Inflammatory macrophage treated with lipopolysaccharide for 4 hours (primary cell): Measurements from ENCODE around the gene ZBTB7C.

ENCODE experiments used
- DNase-seq: peaks from one replicate; pipeline ENCODE4 v3.0.0-alpha.2; 2020

ZBTB7C gene

DNA sequence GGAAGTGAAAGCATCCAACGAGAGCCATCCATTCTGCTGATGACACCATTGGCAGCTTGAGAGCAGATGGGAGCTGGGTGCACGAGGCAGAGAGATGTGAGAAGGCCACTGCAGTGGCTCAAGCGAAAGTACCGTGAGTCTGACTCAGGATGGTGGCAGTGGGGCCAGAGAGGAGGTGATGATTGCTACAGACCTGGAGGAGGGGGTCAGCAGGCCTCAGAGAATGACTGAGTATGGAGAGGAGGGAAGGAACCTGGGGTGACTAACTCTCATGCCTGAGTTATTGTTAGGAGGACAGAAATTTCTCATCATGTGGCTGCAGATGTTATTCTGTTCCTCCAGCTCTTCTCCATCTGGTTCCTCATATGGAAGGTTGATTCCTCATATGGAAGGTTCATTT, 8.8 kb upstream of the ZBTB7C start:
- peak; percentile 94 for DNase-seq

GRCh38 chr18:48413342-48413741, 4.2 kb upstream of the ZBTB7C start:
- DNase-seq, result peak; percentile 66

DNA sequence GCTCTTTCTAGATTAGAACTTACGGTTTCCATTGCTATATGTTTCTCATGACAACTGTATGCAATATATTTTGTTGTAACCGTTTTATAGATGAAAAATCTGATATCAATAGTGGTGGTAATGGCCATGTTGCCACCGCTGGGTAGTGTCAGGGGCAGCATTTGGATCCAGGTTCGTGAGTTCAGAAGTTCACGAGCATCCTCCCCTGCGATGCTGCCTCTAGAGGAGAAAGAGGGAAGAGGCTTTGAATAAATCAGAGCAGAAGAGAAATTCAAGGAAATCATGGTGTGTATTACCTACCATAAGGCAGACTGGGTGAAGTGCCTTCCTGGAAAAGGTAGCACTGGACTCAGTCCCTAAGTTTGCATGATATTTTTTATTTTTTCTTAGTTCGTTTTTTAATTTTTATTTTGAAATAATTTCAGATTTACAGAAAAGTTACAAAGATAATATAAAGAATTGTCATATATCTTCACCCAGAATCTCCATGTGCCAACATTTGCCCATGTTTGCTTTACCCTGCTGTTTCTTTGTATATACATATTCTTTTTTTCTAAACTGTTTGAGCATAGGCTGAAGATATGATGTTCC, 3.3 kb upstream of the ZBTB7C start:
- peak; percentile 58 for DNase-seq

DNA sequence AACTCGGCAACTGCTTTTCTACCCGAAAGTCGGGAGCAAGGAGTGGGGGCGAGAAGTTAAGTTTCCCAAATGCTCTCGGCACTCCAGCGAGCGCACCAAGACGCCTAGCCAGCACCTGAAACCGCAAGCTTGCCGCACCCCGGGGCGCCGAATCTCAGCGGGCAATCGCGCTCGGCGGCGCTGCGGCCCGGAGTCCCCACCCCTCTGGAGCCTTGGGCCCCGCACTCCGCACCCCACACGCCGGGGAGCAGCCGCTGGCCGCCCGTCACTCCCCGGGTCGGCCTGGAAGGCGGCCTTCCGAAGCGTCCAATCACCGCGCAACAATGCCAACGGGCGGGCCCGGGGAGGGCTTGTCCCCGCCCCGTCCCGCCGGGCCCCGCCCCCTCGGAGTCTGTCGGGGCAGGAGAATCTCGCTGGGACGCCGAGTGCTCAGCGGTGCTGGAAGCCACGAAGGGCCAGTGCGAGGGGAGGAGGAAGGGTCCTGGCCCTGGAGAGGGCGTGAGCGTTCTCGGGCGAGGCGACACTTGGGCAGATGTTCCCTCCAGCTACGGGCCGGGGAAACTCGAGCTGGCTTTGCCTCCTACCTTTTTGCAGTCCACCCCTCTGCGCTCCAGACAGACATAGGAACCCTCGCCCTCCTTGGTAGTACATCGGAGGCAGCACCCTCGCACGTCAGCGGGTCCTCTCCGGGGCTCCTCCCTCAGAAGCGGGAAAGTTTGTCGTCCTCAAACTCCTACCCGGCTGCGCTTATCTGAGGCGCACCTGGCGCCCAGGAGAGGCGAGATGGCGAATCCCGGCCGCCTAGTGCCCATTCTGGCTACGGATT, 1.1 kb upstream of the ZBTB7C start:
- peak; percentile 91 for DNase-seq

GRCh38 chr18:48409591-48410094, 460 bp upstream of the ZBTB7C start:
- DNase-seq, result peak; percentile 25

DNA sequence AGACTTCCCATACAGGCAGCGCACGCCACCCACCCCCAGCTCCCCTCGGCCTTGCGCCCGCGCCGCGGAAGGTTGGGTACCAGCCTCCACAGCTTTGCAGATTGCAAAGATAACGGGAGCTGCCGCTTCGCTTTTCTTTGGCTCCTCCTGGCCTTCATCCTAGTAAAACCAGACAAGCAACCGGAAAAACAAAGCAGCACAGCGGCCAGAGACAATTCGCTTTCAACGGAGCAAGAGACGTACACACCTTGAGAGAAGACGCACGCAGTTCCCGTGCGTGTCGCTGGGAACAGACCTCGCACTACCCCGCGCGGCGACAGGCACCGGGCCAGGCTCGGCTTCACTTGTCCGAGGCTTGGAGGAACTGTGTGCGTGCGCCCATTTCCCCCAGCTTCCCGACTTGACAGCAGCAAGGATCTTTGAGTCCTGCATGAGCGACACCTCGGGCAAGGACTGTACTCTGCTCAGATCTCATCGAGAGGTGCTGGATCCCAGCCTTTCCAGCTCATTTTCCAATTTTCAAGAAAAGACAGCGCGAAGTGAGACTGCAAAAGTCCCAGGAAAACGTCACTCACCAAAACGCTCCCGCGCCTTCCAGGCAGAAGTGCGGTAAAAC, 964 bp downstream of the ZBTB7C start:
- DNase-seq, result no peak

GRCh38 chr18:48407358-48407757, 1.8 kb downstream of the ZBTB7C start:
- DNase-seq, result peak; percentile 37

GRCh38 chr18:48405978-48406377, 3.2 kb downstream of the ZBTB7C start:
- DNase-seq, result no peak

DNA sequence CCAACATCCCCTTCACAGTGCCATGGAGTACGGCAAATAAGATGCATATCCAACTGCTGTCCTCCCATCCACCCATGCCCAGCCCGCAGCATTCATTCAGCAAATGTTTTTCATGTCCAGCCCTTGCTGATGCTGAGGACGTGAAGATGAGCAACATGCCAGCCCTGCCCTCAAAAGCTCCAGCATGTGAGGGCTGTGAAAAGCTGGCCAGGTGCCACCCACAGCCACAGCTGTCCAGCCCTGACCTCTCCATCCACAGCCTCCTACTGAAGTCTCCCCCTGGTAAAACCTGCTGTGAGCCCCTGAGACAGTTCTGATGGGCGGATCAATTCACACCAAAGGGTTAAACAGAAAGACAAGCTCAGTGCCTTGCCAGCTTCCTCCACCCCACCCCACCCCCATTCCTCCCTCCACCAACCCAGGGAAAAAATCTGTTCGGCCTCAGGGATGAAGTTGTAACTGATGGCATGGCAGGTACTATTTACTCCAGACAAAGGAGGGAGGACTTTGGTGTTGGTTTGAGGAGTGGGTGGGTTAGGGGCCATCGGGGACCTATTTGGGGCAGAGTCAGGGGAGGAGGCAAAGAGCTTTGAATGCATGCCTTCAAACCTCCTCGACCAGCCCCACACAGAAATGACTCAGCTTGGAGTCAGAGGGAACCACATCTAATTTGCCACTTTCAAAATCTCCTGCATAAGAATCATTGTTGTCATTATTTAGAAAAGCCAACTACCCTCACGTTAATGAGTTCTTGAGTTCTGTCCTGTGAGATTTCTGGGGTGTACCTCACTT, 4.3 kb downstream of the ZBTB7C start:
- peak; percentile 47 for DNase-seq

- no peak for DNase-seq
Observed at GRCh38 chr18:48402953-48403352, 6.2 kb downstream of the ZBTB7C start.

- DNase-seq, result no peak
Observed at GRCh38 chr18:48399303-48400075, 9.7 kb downstream of the ZBTB7C start.

GRCh38 chr18:48398074-48398473, 11.1 kb downstream of the ZBTB7C start:
- DNase-seq, result no peak

DNA sequence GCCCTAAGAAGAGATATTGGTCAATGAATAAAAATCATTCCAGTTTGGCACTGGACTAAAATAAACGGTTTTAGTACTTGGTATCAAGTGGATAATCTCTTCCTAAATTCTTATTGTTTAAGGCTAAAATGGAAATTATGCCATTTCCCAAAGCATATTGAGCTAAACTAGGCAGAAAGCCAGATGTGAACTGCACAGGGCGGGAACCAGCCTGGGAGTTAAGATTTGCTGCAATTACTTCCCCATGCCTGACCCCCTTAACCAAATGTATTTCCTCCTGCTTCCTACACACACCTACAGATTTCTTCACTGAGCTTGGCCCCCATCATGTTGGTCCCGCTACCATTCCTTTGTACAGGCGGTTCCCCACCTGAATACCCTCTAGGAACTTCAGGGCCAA, 12.2 kb downstream of the ZBTB7C start:
- DNase-seq, result no peak

- DNase-seq, result no peak
Observed at GRCh38 chr18:48396561-48396960, 12.6 kb downstream of the ZBTB7C start.

GRCh38 chr18:48395646-48396045, 13.5 kb downstream of the ZBTB7C start:
- DNase-seq, result no peak

- no peak for DNase-seq
Observed at GRCh38 chr18:48394176-48394575, 15.0 kb downstream of the ZBTB7C start.

DNA sequence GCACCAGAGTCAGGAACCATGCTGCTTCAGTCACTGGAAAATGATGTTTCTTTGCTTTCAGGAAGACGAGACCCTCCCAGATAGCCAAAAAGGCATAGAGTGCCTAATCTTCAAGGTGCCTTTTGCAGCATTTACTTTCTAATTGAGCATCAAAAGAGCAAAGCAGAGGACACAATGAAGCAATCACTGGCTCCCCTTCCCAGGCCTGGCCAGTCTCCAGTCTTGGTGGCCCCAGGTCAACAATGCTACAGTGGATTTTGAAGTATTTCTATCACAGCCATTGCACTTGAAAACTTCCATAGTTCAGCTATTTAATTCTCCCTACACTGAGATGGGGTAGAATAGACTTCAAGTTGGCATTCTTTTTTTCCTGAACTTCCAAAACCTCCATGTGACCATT, 15.4 kb downstream of the ZBTB7C start:
- no peak for DNase-seq

GRCh38 chr18:48393170-48393569, 16.0 kb downstream of the ZBTB7C start:
- DNase-seq, result no peak

DNA sequence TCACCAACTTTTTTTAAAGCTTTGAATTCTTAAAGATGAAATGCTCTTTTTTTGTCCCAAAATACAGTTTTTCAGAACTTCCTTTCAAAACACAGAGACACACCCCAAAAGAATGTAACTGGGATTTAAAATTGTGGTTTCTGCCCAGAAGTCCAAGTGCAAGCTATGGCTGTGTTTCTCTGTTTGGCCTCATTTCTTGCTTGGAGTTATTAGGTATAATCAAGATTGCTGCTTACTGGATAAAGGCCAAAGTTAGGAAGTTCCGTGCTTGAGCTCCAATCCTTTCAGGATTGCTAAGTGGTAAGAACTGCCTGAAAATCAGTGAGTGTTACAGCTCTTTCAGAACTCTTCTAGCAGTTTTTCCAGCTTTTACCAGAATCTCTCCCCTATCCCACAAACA, 16.9 kb downstream of the ZBTB7C start:
- DNase-seq, result no peak

GRCh38 chr18:48391868-48392267, 17.3 kb downstream of the ZBTB7C start:
- no peak for DNase-seq

- DNase-seq, result no peak
Observed at GRCh38 chr18:48390641-48391040, 18.5 kb downstream of the ZBTB7C start.

- DNase-seq, result no peak
Observed at GRCh38 chr18:48388478-48388877, 20.7 kb downstream of the ZBTB7C start.
